Epidermal melanocyte (primary cell): ENCODE results near the gene ATXN1.
"Not testable (repeated sequence)": the region's sequence is repeated elsewhere in the genome, so short reads cannot be mapped to it uniquely, and the experiment has no call there.

Experiments
- DNase-seq: peaks from one replicate; pipeline ENCODE4 v3.0.0; 2011; ENCODE audit warnings: low spot score; ENCODE audit not compliant: insufficient read length

ATXN1 gene

GRCh38 chr6:16540383-16540782 lies 220.9 kb downstream of the ATXN1 start:
- not testable (repeated sequence) for DNase-seq

- DNase-seq = no peak
Observed at GRCh38 chr6:16539086-16539931, 222.0 kb downstream of the ATXN1 start.

- no peak for DNase-seq
Observed at GRCh38 chr6:16535564-16535963, 225.7 kb downstream of the ATXN1 start.

GRCh38 chr6:16533721-16534136 lies 227.5 kb downstream of the ATXN1 start:
- no peak for DNase-seq

GRCh38 chr6:16533210-16533609 lies 228.1 kb downstream of the ATXN1 start:
- DNase-seq = no peak

- DNase-seq = no peak
Observed at GRCh38 chr6:16527691-16528090, 233.6 kb downstream of the ATXN1 start.

GRCh38 chr6:16524380-16524707 lies 236.9 kb downstream of the ATXN1 start:
- DNase-seq = no peak

GRCh38 chr6:16523606-16524379 lies 237.5 kb downstream of the ATXN1 start:
- DNase-seq = peak; percentile 49

GRCh38 chr6:16522937-16523336 lies 238.3 kb downstream of the ATXN1 start:
- no peak for DNase-seq

GRCh38 chr6:16521528-16521927 lies 239.7 kb downstream of the ATXN1 start:
- DNase-seq = no peak

- DNase-seq = no peak
Observed at GRCh38 chr6:16519265-16520242, 241.7 kb downstream of the ATXN1 start.

- no peak for DNase-seq
Observed at GRCh38 chr6:16518265-16518664, 243.0 kb downstream of the ATXN1 start.

- no peak for DNase-seq
Observed at GRCh38 chr6:16514249-16514648, 247.0 kb downstream of the ATXN1 start.

- DNase-seq = no peak
Observed at GRCh38 chr6:16512544-16513290, 248.5 kb downstream of the ATXN1 start.

- no peak for DNase-seq
Observed at GRCh38 chr6:16511723-16512489, 249.4 kb downstream of the ATXN1 start.

GRCh38 chr6:16511040-16511660 lies 250.1 kb downstream of the ATXN1 start:
- DNase-seq = peak; percentile 64

GRCh38 chr6:16510245-16510644 lies 251.0 kb downstream of the ATXN1 start:
- DNase-seq = no peak

- DNase-seq = no peak
Observed at GRCh38 chr6:16508959-16509358, 252.3 kb downstream of the ATXN1 start.

- DNase-seq = no peak
Observed at GRCh38 chr6:16505711-16506357, 255.4 kb downstream of the ATXN1 start.
